GM18909 (cell line): ENCODE data around the gene PHF21B.
"Not testable (repeated sequence)": the region's sequence is repeated elsewhere in the genome, so short reads cannot be mapped to it uniquely, and the experiment has no call there.

Source experiments
- ATAC-seq: cut with Tn5 transposase; IDR thresholded peaks from one replicate; pipeline ENCODE4 v1.9.1; 2021; ENCODE audit warnings: mild to moderate bottlenecking; ENCODE audit not compliant: unreplicated experiment, poor library complexity

The PHF21B gene

GRCh38 chr22:44965171-44965570, 44.6 kb downstream of the PHF21B start:
- no peak for ATAC-seq

GRCh38 chr22:44964722-44965078, 45.1 kb downstream of the PHF21B start:
- ATAC-seq: no peak

- ATAC-seq: no peak
Observed at GRCh38 chr22:44963832-44964721, 45.7 kb downstream of the PHF21B start.

- no peak for ATAC-seq
Observed at GRCh38 chr22:44962741-44963454, 46.9 kb downstream of the PHF21B start.

GRCh38 chr22:44961682-44962081, 48.1 kb downstream of the PHF21B start:
- not testable (repeated sequence) for ATAC-seq

- ATAC-seq: no peak
Observed at GRCh38 chr22:44956840-44957767, 52.7 kb downstream of the PHF21B start.

- ATAC-seq: no peak
Observed at GRCh38 chr22:44955102-44955501, 54.7 kb downstream of the PHF21B start.

GRCh38 chr22:44954149-44954548, 55.7 kb downstream of the PHF21B start:
- ATAC-seq: no peak

- ATAC-seq: no peak
Observed at GRCh38 chr22:44952863-44953746, 56.7 kb downstream of the PHF21B start.

GRCh38 chr22:44951510-44951816, 58.3 kb downstream of the PHF21B start:
- ATAC-seq: no peak

GRCh38 chr22:44950806-44951509, 58.8 kb downstream of the PHF21B start:
- no peak for ATAC-seq

GRCh38 chr22:44947846-44948245, 62.0 kb downstream of the PHF21B start:
- no peak for ATAC-seq

- ATAC-seq: no peak
Observed at GRCh38 chr22:44947049-44947448, 62.8 kb downstream of the PHF21B start.

GRCh38 chr22:44944883-44945601, 64.8 kb downstream of the PHF21B start:
- ATAC-seq: no peak

- no peak for ATAC-seq
Observed at GRCh38 chr22:44943701-44944324, 66.0 kb downstream of the PHF21B start.

GRCh38 chr22:44942979-44943700, 66.7 kb downstream of the PHF21B start:
- no peak for ATAC-seq

- no peak for ATAC-seq
Observed at GRCh38 chr22:44942056-44942455, 67.7 kb downstream of the PHF21B start.
